Measurements from ENCODE around the gene FURIN. TPM values are rescaled to one million over a fixed set of nuclear protein-coding genes. Genes with fewer than 3 reads are reported as not detected.

The FURIN gene
- total and polyA plus RNA-seq, 2 of the 8 experiments (the other 6 are each of a cell fraction or from before 2014, with no cell fraction given), result 15.8 to 32.1 TPM

DNA sequence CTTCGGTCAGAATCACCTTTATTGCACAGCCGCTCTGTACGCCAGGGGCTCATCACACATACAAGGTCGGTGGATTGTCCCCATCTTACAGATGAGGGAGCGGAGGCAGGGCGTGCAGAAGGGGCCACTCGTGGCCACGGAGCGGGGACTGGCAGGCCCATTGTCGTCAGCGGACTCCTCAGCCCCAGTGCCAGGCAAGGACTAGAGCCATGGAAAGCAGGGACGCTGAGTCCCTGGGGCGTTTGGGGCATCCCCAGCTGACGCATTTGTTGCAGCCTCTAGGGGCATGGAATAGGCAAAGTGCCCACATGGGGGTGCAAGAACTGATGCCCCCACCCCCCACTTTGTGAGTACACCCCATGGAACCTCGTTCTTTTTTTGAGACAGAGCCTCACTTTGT, 29.8 kb upstream of the FURIN start:
- TF ChIP-seq SP4 (IDR thresholded peaks at IDR 0.05; ENCODE audit: low read length) (no peak), TAF1 (IDR thresholded peaks at IDR 0.05; ENCODE audit: low read depth, low read length) (no peak), SRF (IDR thresholded peaks at IDR 0.05; ENCODE audit: low read depth, low read length) (no peak)
- Histone ChIP-seq H3K79me2 (ENCODE audit: control insufficient read depth in 1 of 2, insufficient read depth in 2 of 2, low read length in 2 of 2) (no peaks in the 10 kb centered on the region), H2BK120ac (replicated peaks; ENCODE audit: low read depth, low read length) (no peak overlapping the region), H2BK12ac (ENCODE audit: low read depth, low read length) (peak overlapping the region; percentile 96; the same call in 1 of the 2 replicates), H3K4me2 (ENCODE audit: insufficient read depth in 1 of 2, low read depth in 2 of 2, low read length in 2 of 2) (peak overlapping the region in 1 of 2 experiments; percentile 58; a peak in 1 of 4 replicates), H3K23me2 (ENCODE audit: low read depth, low read length) (no peaks in the 10 kb centered on the region), H2BK20ac (ENCODE audit: low read length) (peak overlapping the region; percentile 99; the same call in 1 of the 2 replicates), H3K4ac (replicated peaks; ENCODE audit: insufficient read length, low read depth, low read length) (no peak overlapping the region), H2AK5ac (ENCODE audit: low read depth, low read length) (peak overlapping the region; percentile 75; the same call in 1 of the 2 replicates), H3K23ac (ENCODE audit: insufficient read length) (no peak overlapping the region), H3K4me3 (ENCODE audit: extremely low read depth in 1 of 4, insufficient read depth in 2 of 4, low read depth in 3 of 4, low read length in 4 of 4) (no peak overlapping the region), H3K79me1 (ENCODE audit: low read depth, low read length) (no peaks in the 10 kb centered on the region), H3K18ac (ENCODE audit: extremely low read depth, low read length) (peak overlapping the region; percentile 10; the same call in 1 of the 2 replicates), H4K8ac (ENCODE audit: extremely low read depth, insufficient read depth, low read length) (no peak overlapping the region), H3K27me3 (replicated peaks in 1 of 4; ENCODE audit: control insufficient read depth in 3 of 4, extremely low read depth in 1 of 4, insufficient read depth in 3 of 4, low read length in 3 of 4) (no peaks in the 10 kb centered on the region; a peak in 1 of 7 replicates), H3K4me1 (replicated peaks in 1 of 4; ENCODE audit: control insufficient read depth in 3 of 4, insufficient read depth in 4 of 4, low read length in 3 of 4) (peaks cover 6 to 21% (median 18%) of the 10 kb centered on the region in 4 experiments), H3K27ac (ENCODE audit: low read depth, low read length) (no peak overlapping the region), H3K56ac (replicated peaks; ENCODE audit: insufficient read length, low read depth, low read length) (no peak overlapping the region), H4K5ac (ENCODE audit: insufficient read length, low read depth, low read length) (no peak overlapping the region), H4K91ac (replicated peaks; ENCODE audit: insufficient read length, low read length) (peak overlapping the region; percentile 95), H3K9me3 (ENCODE audit: insufficient read depth in 2 of 2, low read depth in 1 of 2, low read length in 1 of 2) (no peaks in the 10 kb centered on the region), H3K14ac (ENCODE audit: insufficient read length) (no peak overlapping the region), H2AFZ (ENCODE audit: low read length) (no peak overlapping the region), H2BK5ac (ENCODE audit: low read depth, low read length) (peak overlapping the region; percentile 85; the same call in 1 of the 2 replicates), H4K20me1 (replicated peaks in 1 of 2; ENCODE audit: control insufficient read depth in 1 of 2, insufficient read depth in 2 of 2, low read length in 2 of 2) (no peaks in the 10 kb centered on the region), H3K36me3 (ENCODE audit: control insufficient read depth in 2 of 4, insufficient read depth in 4 of 4, low read length in 3 of 4) (no peaks in the 10 kb centered on the region), H3K9ac (replicated peaks in 1 of 4; ENCODE audit: extremely low read depth in 1 of 4, low read depth in 3 of 4, low read length in 3 of 4) (no peak overlapping the region), H2BK15ac (ENCODE audit: low read length) (peak overlapping the region; percentile 81; the same call in 1 of the 2 replicates)
- FAIRE-seq (no peak), DNase-seq (ENCODE audit: low read depth in 1 of 2, low spot score in 2 of 2) (no peak)
- ChIA-PET CTCF (ENCODE audit: partially characterized antibody) (interaction anchor here (2.6 to 3.2 kb wide), 3 partner anchors 12 to 94 kb away, joined by 7 to 15 read pairs (median 14); partner anchors contain the start of gene HDDC3), POLR2A (ENCODE audit: partially characterized antibody) (interaction anchor here (0.8 to 1.8 kb wide), 5 partner anchors 23 to 97 kb away, joined by 3 to 12 read pairs (median 3); partner anchors contain the start of gene UNC45A)
- WGBS, 2 experiments (ENCODE audit: extremely low coverage in 1 of 2, insufficient coverage in 1 of 2, insufficient read length in 1 of 2, insufficient replicate concordance in 2 of 2, low coverage in 1 of 2, low lambda C conversion rate in 2 of 2, missing lambda C conversion rate in 1 of 2), result 94% methylated on average over 15 of the region's 15 CpGs; no CpG with 5 or more reads in 1 of the 2 experiments

Data from H1 (cell line).